GM18508 (cell line): ENCODE measurements around the gene TMEM145.
"Not testable (repeated sequence)": the region's sequence is repeated elsewhere in the genome, so short reads cannot be mapped to it uniquely, and the experiment has no call there.

Source experiments
- ATAC-seq: cut with Tn5 transposase; IDR thresholded peaks from one replicate; pipeline ENCODE4 v1.9.1; 2021; ENCODE audit warnings: moderate number of reproducible peaks; ENCODE audit not compliant: insufficient read depth, unreplicated experiment

TMEM145 gene

DNA sequence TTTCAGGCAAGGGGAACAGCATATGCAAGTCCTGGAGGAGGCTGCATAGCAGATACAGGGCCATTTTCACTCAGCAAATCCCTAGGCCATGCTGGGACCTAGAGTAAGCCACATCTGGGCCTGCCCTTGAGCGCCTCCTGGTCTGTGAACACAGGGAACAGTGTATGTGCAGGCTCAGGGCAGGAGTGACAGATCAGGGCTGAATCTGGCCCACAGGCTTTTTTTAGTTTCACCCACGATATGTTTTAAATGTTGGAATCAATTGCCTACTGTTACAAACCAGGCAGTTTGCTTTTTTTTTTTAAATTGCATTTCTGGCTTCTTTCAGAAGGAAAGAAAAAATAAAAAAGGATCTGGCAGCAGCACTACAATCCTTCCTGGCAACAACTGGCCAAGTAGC is 1.5 kb upstream of the TMEM145 start:
- no peak for ATAC-seq

DNA sequence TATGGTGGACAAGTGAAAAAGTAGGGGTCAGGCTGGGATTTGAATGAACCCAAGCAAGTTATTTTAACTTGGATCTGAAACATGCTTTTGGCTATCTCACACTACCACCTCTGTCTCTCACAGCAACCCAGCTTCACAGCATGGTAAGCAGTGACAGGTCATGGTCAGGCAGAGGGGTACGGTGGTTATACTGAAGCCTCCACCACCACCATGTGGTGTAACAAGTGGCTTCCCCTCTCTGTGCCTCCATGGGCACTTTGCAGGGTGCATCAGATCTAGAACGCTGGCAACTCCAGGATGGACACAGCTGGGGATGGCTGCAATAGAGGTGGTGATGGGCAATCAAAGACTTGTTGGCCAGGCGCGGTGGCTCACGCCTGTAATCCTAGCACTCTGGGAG is 739 bp upstream of the TMEM145 start:
- no peak for ATAC-seq

DNA sequence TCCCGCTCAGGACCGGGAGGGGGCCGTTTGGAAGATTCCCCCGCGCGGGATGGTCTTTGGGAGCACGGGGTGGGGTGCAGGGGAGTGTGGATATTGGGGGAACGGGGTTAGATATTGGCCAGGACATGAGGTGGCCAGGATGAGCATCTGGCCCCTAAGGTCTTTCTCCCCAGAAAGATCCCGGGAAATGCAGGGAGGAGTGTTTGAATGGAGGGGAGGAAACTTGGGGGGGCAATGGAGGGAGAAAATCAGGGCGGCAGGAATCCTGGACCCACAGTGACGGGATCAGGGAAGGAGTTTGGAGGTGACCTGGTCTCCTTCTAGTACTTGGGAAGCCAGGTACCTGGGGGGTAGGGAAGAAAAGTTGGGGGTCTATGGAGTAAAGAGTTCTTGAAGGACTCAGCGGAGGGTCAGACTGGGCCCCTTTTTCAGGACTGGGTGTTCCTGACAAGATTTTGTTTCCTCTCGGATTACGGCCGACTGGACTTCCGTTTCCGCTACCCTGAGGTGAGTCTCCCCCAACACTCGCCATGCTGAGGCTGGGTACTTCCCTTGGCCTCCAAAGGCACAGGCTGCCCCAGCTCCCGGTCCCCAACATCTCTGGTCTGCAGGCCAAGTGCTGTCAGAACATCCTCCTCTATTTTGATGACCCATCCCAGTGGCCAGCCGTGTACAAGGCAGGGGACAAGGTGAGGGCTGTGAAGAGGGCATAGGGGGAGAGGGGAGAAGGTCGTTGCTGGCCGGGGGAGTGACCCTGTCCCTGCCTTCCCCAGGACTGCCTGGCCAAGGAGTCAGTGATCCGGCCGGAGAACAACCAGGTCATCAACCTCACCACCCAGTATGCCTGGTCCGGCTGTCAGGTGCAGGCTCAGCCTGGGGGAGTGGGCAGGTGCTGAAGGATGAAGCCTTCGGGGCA is 989 bp downstream of the TMEM145 start:
- ATAC-seq: no peak

- ATAC-seq: no peak
These were observed 1.9 kb downstream of the TMEM145 start for GRCh38 chr19:42315024-42315423.

DNA sequence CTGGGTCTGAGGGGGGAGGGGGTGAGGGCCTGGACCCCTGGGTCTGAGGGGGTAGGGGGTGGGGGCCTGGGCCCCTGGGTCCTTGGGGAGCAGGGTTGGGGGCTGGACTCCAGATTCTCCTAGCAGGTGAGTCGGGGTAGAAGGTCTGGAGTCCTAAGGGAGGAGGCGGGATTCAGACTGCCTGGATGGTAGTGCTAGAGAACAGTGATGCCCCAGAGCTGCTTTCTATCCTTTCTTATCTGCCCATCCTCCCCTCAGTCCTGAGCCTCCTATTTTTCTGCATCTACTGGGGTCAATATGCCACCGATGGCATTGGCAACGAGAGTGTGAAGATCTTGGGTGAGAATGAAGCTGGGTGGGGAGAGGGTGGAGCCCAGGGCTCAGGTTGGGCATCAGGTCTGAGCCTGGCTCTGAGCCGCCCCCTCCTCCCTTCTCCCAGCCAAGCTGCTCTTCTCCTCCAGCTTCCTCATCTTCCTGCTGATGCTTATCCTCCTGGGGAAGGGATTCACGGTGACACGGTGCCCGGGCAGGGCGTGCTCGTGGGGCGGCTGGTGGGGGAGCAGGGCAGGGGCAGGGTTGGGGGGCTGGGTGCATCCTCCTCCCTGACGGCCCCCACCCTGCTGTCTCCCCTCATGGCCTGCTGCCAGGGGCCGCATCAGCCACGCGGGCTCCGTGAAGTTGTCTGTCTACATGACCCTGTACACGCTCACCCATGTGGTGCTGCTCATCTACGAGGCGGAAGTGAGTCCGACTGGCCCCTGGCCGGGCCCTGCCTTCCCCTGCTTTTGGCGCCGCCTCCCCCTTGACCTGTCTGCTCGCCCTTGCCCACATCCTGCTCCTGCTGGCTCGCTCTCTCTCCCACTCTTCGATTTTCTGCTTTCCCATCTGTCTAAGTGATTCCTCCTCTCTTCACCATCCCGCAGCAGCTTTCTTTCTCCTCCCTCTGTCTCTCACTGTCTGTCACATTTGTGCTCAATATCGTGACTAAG is 3.4 kb downstream of the TMEM145 start:
- no peak for ATAC-seq

GRCh38 chr19:42317535-42317934 is 4.4 kb downstream of the TMEM145 start:
- no peak for ATAC-seq

DNA sequence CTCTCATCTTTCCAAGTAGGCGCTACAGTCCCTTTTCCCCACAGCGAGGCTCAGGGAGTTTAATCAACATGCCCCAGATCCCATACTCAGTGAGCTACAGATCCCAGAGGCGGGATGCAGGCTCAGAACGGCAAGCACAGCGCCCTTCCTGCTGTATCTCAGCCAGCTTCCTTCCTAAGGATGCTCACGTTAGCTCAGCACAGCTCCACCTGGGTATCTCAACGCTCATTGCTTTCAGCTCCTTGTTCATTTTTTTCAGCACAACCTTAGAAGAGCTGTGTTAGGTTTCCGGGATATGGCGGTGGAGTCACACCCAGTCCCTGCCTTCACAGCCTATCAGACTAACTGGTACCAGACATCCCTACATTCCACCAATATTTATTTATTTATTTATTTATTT is 9.2 kb downstream of the TMEM145 start:
- ATAC-seq: no peak

- ATAC-seq: no peak
These were observed 10.4 kb downstream of the TMEM145 start for GRCh38 chr19:42323473-42323851.

DNA sequence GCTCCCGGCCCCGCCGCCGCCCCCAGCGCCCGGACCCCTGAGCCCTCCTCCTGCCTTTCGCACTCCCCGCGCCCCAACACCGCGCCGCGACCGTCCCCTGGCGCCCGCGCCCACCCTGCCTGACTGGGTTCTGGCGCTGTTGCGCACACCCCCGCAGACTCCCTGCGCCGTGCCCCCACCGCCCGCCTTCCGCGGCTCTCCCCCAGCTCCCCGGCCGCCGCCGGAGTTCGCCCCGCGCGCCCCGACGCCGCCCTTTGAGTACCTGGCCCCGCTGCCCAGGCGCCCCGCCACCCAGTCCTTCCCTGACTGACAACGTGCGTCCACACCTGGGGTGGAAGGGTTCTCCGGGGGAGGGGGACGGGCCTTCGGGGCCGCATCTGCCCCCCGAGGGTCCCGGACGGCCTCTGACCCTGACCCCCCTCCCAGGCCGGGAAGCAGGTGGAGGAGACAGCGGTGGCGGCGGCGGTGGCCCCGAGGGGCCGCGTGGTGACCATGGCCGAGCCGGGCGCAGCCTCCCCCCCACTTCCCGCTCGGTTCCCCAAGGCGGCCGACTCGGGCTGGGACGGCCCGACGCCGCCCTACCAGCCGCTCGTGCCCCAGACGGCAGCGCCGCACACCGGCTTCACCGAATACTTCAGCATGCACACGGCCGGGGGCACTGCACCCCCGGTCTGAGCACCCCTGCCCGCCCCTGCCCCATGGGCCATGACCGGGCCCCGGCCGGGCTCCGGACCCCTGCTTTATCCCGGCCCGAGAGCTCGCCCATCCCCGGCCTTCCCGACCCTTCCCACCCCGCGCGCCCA is 10.9 kb downstream of the TMEM145 start:
- no peak for ATAC-seq

- ATAC-seq: no peak
These were observed 11.7 kb downstream of the TMEM145 start for GRCh38 chr19:42324655-42325307.

- ATAC-seq: peak; percentile 73
These were observed 12.3 kb downstream of the TMEM145 start, which contains the start of gene MEGF8 for GRCh38 chr19:42325308-42325895. Gene MEGF8, plus strand, starts transcription at chr19:42325635. Its CDS starts 609 bp downstream, at chr19:42326244.

GRCh38 chr19:42325896-42326771 is 13.0 kb downstream of the TMEM145 start:
- no peak for ATAC-seq

- no peak for ATAC-seq
These were observed 13.9 kb downstream of the TMEM145 start for GRCh38 chr19:42326969-42327368.

DNA sequence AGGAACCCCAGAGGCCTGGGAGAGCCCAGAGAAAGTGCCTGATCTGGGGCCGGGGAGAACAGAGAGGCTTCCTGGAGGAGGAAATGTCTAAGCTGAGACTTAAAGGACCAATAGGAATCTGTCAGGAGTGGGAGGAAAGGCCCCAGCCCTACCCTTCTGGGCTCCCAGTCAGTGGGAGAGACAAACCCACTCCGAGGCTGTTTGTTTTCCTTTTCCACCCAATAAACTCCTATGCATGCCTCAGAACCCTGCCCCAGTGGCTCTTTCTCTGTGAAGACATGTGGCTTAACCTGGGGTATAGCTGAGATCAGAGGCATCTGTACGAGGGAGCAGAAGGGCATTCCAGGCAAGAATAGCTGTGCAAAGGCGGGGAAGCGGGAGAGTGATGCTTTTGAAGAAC is 14.3 kb downstream of the TMEM145 start:
- no peak for ATAC-seq

- no peak for ATAC-seq
These were observed 15.0 kb downstream of the TMEM145 start for GRCh38 chr19:42328106-42328505.

DNA sequence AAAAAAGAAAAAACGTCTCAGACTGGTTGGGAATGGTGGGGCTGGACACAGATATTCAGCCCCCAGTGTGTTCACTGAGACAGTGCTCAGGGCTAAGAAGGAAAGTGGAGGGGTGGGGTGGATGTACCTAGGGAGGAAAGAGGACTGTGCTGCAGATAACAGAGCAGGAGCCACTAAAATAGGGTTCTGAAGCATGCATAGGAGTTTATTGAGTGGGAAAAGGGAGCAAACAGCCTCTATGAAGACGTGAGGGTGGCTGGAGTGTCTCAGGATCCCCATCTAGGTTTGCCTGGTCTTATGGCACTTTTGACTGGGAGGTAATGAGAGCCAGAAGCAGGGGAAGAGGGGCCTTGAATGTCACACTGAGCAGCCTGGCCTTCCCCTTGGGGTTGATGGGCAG is 15.7 kb downstream of the TMEM145 start:
- no peak for ATAC-seq

DNA sequence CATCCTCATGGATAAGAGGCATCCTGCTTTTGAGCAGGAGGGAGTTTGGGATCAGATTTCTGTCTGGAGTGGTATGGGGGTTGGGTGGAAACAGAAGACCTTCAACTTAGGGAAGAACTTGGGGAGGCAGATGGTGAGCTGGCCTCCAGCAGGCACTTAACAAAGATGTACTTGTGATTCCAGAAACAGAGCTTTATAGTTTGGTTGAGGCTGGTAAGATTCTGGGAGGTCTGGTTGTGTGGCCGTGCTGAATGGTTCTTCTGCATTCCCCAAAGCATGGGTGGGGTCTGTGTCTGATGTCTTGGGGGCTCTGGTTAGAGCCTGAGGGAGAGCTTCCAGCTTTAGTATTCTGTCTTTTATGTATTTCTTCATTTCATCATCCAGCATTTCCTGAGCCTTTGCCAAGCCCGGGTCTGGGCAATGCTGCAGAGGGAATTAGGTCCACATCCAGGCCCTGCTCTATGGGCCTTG is 17.2 kb downstream of the TMEM145 start:
- no peak for ATAC-seq

GRCh38 chr19:42331333-42331732 is 18.2 kb downstream of the TMEM145 start:
- ATAC-seq: not testable (repeated sequence)
